Thyroid gland (tissue), 4 donors: ENCODE data around the gene RYR2. TPM values are rescaled to one million over a fixed set of nuclear protein-coding genes. Genes with fewer than 3 reads are reported as not detected.

Experiments used
- DNase-seq, 2 donors: peaks; one replicate each; pipeline ENCODE4 v3.0.0-alpha.2; 2019
- H3K27ac ChIP-seq, 3 donors: fragments of 200-600 bp; sonication (generic); 1 replicate in 2 of 3; 2 replicates in 1 of 3; pipeline ENCODE4 v1.5.1; 2016 to 2019; ENCODE audit warnings: mild to moderate bottlenecking in 1 of 3, moderate library complexity in 1 of 3
- H3K27me3 ChIP-seq: fragments of 200-600 bp; sonication (generic); one replicate; pipeline ENCODE4 v1.5.1; 2019
- H3K36me3 ChIP-seq, 2 donors: fragments of 200-600 bp; sonication (generic); one replicate each; pipeline ENCODE4 v1.5.1; 2016 to 2019
- H3K4me1 ChIP-seq, 2 donors: fragments of 200-600 bp; sonication (generic); one replicate each; pipeline ENCODE4 v1.5.1; 2017 to 2019
- H3K4me3 ChIP-seq, 3 donors: fragments of 200-600 bp; sonication (generic); replicated peaks in 1 of 3; 1 replicate in 2 of 3; 2 replicates in 1 of 3; pipeline ENCODE4 v1.5.1; 2016; ENCODE audit warnings: mild to moderate bottlenecking in 1 of 3
- H3K9me3 ChIP-seq: fragments of 200-600 bp; sonication (generic); one replicate; pipeline ENCODE4 v1.5.1; 2017
- POLR2A ChIP-seq, 2 donors: fragments of 450-650 bp; IDR thresholded peaks; one replicate each; pipeline ENCODE4 v1.6.1; 2017; ENCODE audit warnings: antibody characterized with exemption in 2 of 2, mild to moderate bottlenecking in 2 of 2, moderate library complexity in 1 of 2
- WGBS, 2 donors: methylation state at CpG; one replicate each; pipeline ENCODE4 v1.1.5; 2017; 5-methylcytosine and 5-hydroxymethylcytosine counted together
- intact Hi-C: fragments of 100-400 bp; cut with DNase I; formaldehyde crosslinking; loops from one replicate; pipeline ENCODE4 v1.15.1; 2023
- total RNA-seq, 4 donors: library from RNA; depleted of rRNA; stranded (reverse); fragments of >200 nt; gene quantifications; one replicate each; pipeline ENCODE4 v1.2.3, GENCODE V29; 2016
- TF ChIP-seq, protein P1 (sequence below), 6 experiments: fragments of 200-600 bp in 3 of 6; fragments of 450-650 bp in 3 of 6; sonication (generic) in 3 of 6; IDR thresholded peaks; one replicate each; pipeline ENCODE4 v1.5.1; 2016 to 2019; ENCODE audit warnings: antibody characterized with exemption in 6 of 6, mild to moderate bottlenecking in 2 of 6, inconsistent platforms in 1 of 6, moderate library complexity in 1 of 6

Gene RYR2
- total RNA-seq, 4 donors from 2014 or later: 6.6 to 31.8 (median 28.2) TPM

DNA sequence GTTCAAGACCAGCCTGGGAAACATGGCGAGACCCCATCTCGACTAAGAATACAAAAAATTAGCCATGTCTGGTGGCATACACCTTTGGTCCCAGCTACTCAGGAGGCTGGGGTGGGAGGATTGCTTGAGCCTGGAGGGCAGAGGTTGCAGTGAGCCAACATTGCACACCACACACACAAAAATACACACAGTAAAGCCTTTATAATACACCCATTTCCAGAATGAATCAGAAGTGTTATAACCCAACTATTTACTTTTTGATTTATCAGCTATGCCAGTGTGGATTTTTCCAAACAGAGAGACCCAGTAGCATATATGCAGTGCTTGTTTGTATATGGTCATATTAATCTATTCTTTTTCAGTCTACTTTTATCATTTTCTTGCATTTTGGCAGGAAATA lies 648.7 kb downstream of the RYR2 start:
- no peak overlapping the region for H3K27ac ChIP-seq
- intact Hi-C loops: no loop called here
- DNase-seq: no peak
- H3K4me1 ChIP-seq: peaks cover 0 to 6% of the 10 kb centered on the region in 2 donors
- no peak overlapping the region for H3K4me3 ChIP-seq
- WGBS, 2 donors: 93 to 95% methylated on average over 2 of the region's 2 CpGs
- H3K9me3 ChIP-seq: no peaks in the 10 kb centered on the region
- TF ChIP-seq, protein P1, sequence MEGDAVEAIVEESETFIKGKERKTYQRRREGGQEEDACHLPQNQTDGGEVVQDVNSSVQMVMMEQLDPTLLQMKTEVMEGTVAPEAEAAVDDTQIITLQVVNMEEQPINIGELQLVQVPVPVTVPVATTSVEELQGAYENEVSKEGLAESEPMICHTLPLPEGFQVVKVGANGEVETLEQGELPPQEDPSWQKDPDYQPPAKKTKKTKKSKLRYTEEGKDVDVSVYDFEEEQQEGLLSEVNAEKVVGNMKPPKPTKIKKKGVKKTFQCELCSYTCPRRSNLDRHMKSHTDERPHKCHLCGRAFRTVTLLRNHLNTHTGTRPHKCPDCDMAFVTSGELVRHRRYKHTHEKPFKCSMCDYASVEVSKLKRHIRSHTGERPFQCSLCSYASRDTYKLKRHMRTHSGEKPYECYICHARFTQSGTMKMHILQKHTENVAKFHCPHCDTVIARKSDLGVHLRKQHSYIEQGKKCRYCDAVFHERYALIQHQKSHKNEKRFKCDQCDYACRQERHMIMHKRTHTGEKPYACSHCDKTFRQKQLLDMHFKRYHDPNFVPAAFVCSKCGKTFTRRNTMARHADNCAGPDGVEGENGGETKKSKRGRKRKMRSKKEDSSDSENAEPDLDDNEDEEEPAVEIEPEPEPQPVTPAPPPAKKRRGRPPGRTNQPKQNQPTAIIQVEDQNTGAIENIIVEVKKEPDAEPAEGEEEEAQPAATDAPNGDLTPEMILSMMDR (IDR thresholded peaks at IDR 0.05): no peak
- no peak for TF ChIP-seq POLR2A (IDR thresholded peaks at IDR 0.05)
- H3K27me3 ChIP-seq: no peaks in the 10 kb centered on the region
- H3K36me3 ChIP-seq: no peaks in the 10 kb centered on the region

- Histone ChIP-seq H3K36me3 (no peaks in the 10 kb centered on the region), H3K27me3 (no peaks in the 10 kb centered on the region), H3K9me3 (no peaks in the 10 kb centered on the region), H3K27ac (no peak overlapping the region), H3K4me1 (peaks cover 0 to 4% of the 10 kb centered on the region in 2 donors), H3K4me3 (no peak overlapping the region)
- DNase-seq: no peak
- intact Hi-C loops: no loop called here
- 74 to 81% methylated on average over 7 of the region's 7 CpGs for WGBS, 2 donors
- no peak for TF ChIP-seq POLR2A (IDR thresholded peaks at IDR 0.05)
- TF ChIP-seq, protein P1 (IDR thresholded peaks at IDR 0.05): no peak
Observed at GRCh38 chr1:237692255-237692654, 650.3 kb downstream of the RYR2 start.

- Histone ChIP-seq H3K4me3 (no peak overlapping the region), H3K4me1 (no peaks in the 10 kb centered on the region), H3K27me3 (no peaks in the 10 kb centered on the region), H3K9me3 (no peaks in the 10 kb centered on the region), H3K36me3 (no peaks in the 10 kb centered on the region), H3K27ac (no peak overlapping the region)
- intact Hi-C loops: no loop called here
- no peak for DNase-seq
- TF ChIP-seq, protein P1 (IDR thresholded peaks at IDR 0.05): no peak
- TF ChIP-seq POLR2A (IDR thresholded peaks at IDR 0.05): no peak
Observed at GRCh38 chr1:237695878-237696277, 653.9 kb downstream of the RYR2 start.

- intact Hi-C loops: no loop called here
- Histone ChIP-seq H3K4me3 (no peak overlapping the region), H3K27me3 (no peaks in the 10 kb centered on the region), H3K36me3 (no peaks in the 10 kb centered on the region), H3K4me1 (no peaks in the 10 kb centered on the region), H3K27ac (no peak overlapping the region), H3K9me3 (no peaks in the 10 kb centered on the region)
- TF ChIP-seq POLR2A (IDR thresholded peaks at IDR 0.05): no peak
- 77 to 91% methylated on average over 5 of the region's 5 CpGs for WGBS, 2 donors
- DNase-seq: no peak
Observed at GRCh38 chr1:237700181-237700580, 658.2 kb downstream of the RYR2 start.

DNA sequence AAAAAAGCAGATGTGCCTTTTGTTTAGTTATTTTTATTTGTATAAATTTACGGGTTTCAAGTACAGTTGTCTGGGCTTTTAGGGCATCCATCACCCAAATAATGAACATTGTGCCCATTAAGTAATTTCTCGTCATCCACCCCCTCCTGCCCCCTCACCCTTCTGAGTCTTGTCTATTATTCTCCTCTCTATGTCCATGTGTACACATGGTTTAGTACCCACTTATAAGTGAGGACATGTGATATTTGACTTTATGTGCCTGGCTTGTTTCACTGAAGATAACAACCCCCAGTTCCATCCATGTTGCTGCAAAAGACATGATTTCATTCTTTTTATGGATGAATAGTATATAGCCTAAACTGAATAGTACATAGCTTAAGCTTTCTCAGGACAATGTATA lies 659.5 kb downstream of the RYR2 start:
- no peak for DNase-seq
- WGBS, 2 donors: 91 to 97% methylated on average over 2 of the region's 2 CpGs
- H3K4me1 ChIP-seq: no peaks in the 10 kb centered on the region
- H3K27me3 ChIP-seq: no peaks in the 10 kb centered on the region
- no peaks in the 10 kb centered on the region for H3K36me3 ChIP-seq
- H3K27ac ChIP-seq: no peak overlapping the region
- H3K4me3 ChIP-seq: no peak overlapping the region
- TF ChIP-seq, protein P1 (IDR thresholded peaks at IDR 0.05): no peak
- no peak for TF ChIP-seq POLR2A (IDR thresholded peaks at IDR 0.05)
- no peaks in the 10 kb centered on the region for H3K9me3 ChIP-seq
- intact Hi-C loops: no loop called here

DNA sequence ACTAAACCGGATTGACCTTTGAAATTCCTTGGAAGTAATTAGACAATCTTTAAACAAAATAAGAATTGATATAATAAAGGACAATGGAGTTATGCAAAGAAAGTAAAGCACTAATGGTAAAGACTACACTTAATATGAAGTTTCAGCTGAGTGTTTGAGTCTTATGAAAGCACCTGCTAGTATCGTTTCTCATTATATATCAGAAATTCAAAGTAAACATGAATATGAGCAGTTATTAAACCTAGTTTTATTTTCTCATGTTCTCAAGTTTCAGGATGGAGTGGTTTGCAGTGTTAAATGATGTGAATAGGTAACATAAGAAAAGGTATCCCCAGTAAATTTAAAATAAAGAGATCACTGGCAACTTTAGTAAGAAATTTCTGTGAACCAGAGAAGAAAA lies 660.2 kb downstream of the RYR2 start:
- TF ChIP-seq POLR2A (IDR thresholded peaks at IDR 0.05): no peak
- TF ChIP-seq, protein P1 (IDR thresholded peaks at IDR 0.05): no peak
- H3K36me3 ChIP-seq: no peaks in the 10 kb centered on the region
- WGBS, 2 donors: 92 to 95% methylated on average over 2 of the region's 2 CpGs
- no peak overlapping the region for H3K27ac ChIP-seq
- no peak overlapping the region for H3K4me3 ChIP-seq
- H3K9me3 ChIP-seq: no peaks in the 10 kb centered on the region
- DNase-seq: no peak
- intact Hi-C loops: no loop called here
- no peaks in the 10 kb centered on the region for H3K27me3 ChIP-seq
- H3K4me1 ChIP-seq: no peaks in the 10 kb centered on the region
